ENCODE data around the gene VEGFD.

DNA sequence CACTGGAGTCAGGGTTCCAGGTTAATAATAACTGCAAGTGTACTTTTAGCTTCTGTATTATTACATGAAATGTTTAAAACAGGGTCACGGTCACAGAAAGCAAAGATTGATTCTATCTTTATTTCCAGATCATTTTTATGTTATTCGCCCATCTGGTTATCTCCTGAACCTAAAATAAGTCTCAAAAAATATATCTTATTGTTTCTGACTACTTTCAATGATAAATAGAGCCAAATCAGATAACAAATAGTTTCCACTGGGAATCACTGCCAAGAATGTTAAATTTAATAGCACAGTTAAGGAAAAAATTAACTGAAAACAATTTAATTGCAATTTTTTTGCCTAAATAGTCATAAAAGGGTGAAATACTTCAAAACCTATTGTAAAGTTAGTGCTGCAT lies 17.2 kb upstream of the VEGFD start:
- TF ChIP-seq, protein P1, sequence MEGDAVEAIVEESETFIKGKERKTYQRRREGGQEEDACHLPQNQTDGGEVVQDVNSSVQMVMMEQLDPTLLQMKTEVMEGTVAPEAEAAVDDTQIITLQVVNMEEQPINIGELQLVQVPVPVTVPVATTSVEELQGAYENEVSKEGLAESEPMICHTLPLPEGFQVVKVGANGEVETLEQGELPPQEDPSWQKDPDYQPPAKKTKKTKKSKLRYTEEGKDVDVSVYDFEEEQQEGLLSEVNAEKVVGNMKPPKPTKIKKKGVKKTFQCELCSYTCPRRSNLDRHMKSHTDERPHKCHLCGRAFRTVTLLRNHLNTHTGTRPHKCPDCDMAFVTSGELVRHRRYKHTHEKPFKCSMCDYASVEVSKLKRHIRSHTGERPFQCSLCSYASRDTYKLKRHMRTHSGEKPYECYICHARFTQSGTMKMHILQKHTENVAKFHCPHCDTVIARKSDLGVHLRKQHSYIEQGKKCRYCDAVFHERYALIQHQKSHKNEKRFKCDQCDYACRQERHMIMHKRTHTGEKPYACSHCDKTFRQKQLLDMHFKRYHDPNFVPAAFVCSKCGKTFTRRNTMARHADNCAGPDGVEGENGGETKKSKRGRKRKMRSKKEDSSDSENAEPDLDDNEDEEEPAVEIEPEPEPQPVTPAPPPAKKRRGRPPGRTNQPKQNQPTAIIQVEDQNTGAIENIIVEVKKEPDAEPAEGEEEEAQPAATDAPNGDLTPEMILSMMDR (IDR thresholded peaks at IDR 0.05; ENCODE audit: low read length): no peak
- no peak for TF ChIP-seq EZH2 (IDR thresholded peaks at IDR 0.05; ENCODE audit: borderline replicate concordance, low read length)
